ENCODE results near the gene C5orf15. TPM values are rescaled to one million over a fixed set of nuclear protein-coding genes. Genes with fewer than 3 reads are reported as not detected.

C5orf15 gene
- total and polyA plus RNA-seq, 8 donors = 2.9 to 77.8 (median 22.3) TPM

DNA sequence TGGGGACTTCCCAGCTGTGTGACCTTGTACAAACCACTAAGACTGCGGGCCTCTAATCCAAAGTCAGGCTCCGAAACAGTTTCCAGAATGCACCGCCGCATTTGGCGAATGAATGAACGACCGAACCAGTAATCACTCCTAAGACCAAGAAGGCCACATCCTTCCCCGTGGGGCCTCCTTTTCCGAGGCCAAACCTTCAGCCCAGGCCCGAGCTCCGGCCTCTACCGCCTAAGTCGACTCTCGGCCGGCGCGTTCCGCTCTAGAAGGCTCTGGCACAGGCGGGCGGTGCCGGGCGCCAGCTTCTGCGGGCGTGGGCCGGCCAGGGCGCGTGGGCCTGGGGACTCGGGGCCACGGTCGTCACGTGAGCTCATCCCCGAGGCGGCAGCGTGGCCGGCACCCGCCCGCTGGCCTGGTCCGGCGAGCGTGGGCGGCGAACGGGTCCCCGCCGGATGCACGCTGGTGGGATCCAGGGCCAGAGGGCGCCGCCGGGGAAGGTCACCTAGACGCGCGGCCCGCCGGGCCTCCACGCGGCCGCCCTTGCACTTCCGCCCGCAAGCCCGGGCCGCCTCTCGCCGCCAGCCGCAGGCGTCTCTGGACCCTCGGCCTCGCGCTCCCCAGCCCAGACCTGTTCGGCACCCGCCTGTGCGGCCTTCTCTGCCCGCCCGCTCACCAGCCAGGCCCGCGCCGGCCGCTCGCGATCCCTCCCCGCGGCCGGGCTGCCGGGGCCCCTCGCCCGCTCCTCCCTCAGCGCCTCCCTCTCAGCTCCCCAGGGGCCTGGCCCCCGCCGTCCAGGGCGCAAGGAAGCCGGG is 35.6 kb upstream of the C5orf15 start:
- intact Hi-C loops (cut with DNase I; ENCODE audit: low total_unique reads) = no loop called here
- DNase-seq = peak; percentile 61 to 81
- H3K36me3 ChIP-seq = peaks cover 0 to 15% (median 7%) of the 10 kb centered on the region in 4 donors
- peaks cover 54 to 66% (median 64%) of the 10 kb centered on the region in 4 donors for H3K4me1 ChIP-seq
- H3K9me3 ChIP-seq = no peaks in the 10 kb centered on the region
- peak overlapping the region; percentile 94 to 100 (median 99) for H3K27ac ChIP-seq
- peak overlapping the region; percentile 72 to 88 (median 78) for H3K4me3 ChIP-seq
- no peaks in the 10 kb centered on the region for H3K27me3 ChIP-seq
- WGBS, 5 donors = 0% methylated on average over 25 to 90 of the region's 90 CpGs
- TF ChIP-seq EP300 (IDR thresholded peaks at IDR 0.05) = no peak
- no peak for TF ChIP-seq POLR2A (IDR thresholded peaks at IDR 0.05)
- no peak for TF ChIP-seq POLR2AphosphoS5 (IDR thresholded peaks at IDR 0.05)
- TF ChIP-seq CTCF (IDR thresholded peaks at IDR 0.05) = no peak

GRCh38 chr5:134003064-134003816 is 34.8 kb upstream of the C5orf15 start:
- Histone ChIP-seq H3K27me3 (no peaks in the 10 kb centered on the region), H3K4me1 (peaks cover 60 to 74% (median 70%) of the 10 kb centered on the region in 4 donors), H3K9me3 (no peaks in the 10 kb centered on the region), H3K4me3 (peak overlapping the region; percentile 72 to 88 (median 78)), H3K27ac (peak overlapping the region; percentile 94 to 100 (median 99)), H3K36me3 (peaks cover 0 to 15% (median 7%) of the 10 kb centered on the region in 4 donors)
- no peak for DNase-seq
- no peak for TF ChIP-seq POLR2A (IDR thresholded peaks at IDR 0.05)
- intact Hi-C loops (cut with DNase I; ENCODE audit: low total_unique reads) = no loop called here
- 9 to 13% (median 9%) methylated on average over 10 to 11 of the region's 11 CpGs for WGBS, 5 donors

DNA sequence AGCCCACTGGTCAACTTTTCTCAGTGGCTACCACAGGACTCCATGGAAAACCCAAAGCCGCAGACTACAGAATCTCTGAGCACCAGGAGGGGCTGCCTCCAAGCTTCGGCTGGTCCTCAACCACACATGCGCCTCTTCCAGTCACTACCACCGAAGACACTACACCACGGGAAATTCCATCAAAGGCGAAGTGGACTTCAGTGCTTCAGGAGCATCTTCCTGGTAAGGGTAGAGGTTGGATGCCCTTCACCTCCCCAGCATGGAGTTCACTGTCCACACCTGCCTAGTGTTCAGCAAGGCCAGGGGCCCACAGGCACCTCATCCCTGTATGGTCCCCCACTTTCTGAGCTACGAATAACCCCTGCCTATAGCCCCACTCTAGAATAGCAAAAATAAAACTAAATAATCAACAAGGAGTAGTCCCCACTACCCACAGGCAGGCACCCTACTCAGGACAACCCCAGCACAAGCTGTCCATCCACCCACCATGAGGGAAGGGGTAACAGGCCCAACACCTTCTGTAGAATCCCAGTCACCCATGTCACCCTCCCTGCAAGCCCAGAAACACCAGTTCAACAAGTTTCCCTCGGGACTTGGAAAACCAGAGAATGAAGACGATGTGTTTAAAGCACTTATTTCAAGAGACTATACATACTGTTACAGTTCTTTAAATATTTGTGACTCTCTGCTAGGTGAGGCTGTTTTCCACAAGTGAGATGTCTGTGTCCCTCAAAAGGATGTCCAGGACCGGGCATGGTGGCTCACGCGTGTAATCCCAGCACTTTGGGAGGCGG is 33.7 kb upstream of the C5orf15 start:
- no peak for TF ChIP-seq EP300 (IDR thresholded peaks at IDR 0.05)
- TF ChIP-seq POLR2A (IDR thresholded peaks at IDR 0.05) = no peak
- TF ChIP-seq CTCF (IDR thresholded peaks at IDR 0.05) = no peak
- TF ChIP-seq POLR2AphosphoS5 (IDR thresholded peaks at IDR 0.05) = no peak
- intact Hi-C loops (cut with DNase I; ENCODE audit: low total_unique reads) = no loop called here
- H3K4me3 ChIP-seq = peak overlapping the region in 3 of 4 donors; percentile 72 to 78 (median 78)
- H3K36me3 ChIP-seq = peaks cover 0 to 15% (median 7%) of the 10 kb centered on the region in 4 donors
- WGBS, 5 donors = 68 to 78% (median 73%) methylated on average over 13 of the region's 13 CpGs
- no peaks in the 10 kb centered on the region for H3K27me3 ChIP-seq
- peak overlapping the region; percentile 12 to 100 (median 99) for H3K27ac ChIP-seq
- peaks cover 60 to 81% (median 74%) of the 10 kb centered on the region in 4 donors for H3K4me1 ChIP-seq
- H3K9me3 ChIP-seq = no peaks in the 10 kb centered on the region
- peak in 1 of 2 donors; percentile 47 for DNase-seq

- peaks cover 63 to 84% (median 75%) of the 10 kb centered on the region in 4 donors for H3K4me1 ChIP-seq
- TF ChIP-seq POLR2A (IDR thresholded peaks at IDR 0.05) (no peak), POLR2AphosphoS5 (IDR thresholded peaks at IDR 0.05) (no peak), EP300 (IDR thresholded peaks at IDR 0.05) (no peak), CTCF (IDR thresholded peaks at IDR 0.05) (no peak)
- intact Hi-C loops (cut with DNase I; ENCODE audit: low total_unique reads) = no loop called here
- H3K9me3 ChIP-seq = no peaks in the 10 kb centered on the region
- H3K36me3 ChIP-seq = peaks cover 0 to 15% (median 7%) of the 10 kb centered on the region in 4 donors
- peak in 1 of 2 donors; percentile 57 for DNase-seq
- H3K27ac ChIP-seq = peak overlapping the region; percentile 62 to 85 (median 69)
- WGBS, 5 donors = 57 to 71% (median 64%) methylated on average over 10 of the region's 10 CpGs
- no peaks in the 10 kb centered on the region for H3K27me3 ChIP-seq
- no peak overlapping the region for H3K4me3 ChIP-seq
Observed at GRCh38 chr5:134000696-134001453, 32.5 kb upstream of the C5orf15 start.

Data from stomach (tissue), 9 donors.